Fibroblast of gingiva (primary cell): ENCODE results near the gene ARHGDIA.

Experiments used
- DNase-seq: peaks from one replicate; pipeline ENCODE4 v3.0.0-alpha.2; 2011; ENCODE audit warnings: low read depth

ARHGDIA gene

GRCh38 chr17:81822996-81823819 lies 47.9 kb downstream of the ARHGDIA start:
- no peak for DNase-seq

- DNase-seq = no peak
Observed at GRCh38 chr17:81822312-81822637, 48.9 kb downstream of the ARHGDIA start.

- DNase-seq = peak; percentile 49
Observed at GRCh38 chr17:81821603-81822311, 49.4 kb downstream of the ARHGDIA start.

- DNase-seq = no peak
Observed at GRCh38 chr17:81821147-81821546, 50.0 kb downstream of the ARHGDIA start.

- DNase-seq = no peak
Observed at GRCh38 chr17:81819708-81820107, 51.4 kb downstream of the ARHGDIA start.

GRCh38 chr17:81817758-81818147 lies 53.4 kb downstream of the ARHGDIA start:
- no peak for DNase-seq
